ENCODE measurements around the gene FMN1.

FMN1 gene

DNA sequence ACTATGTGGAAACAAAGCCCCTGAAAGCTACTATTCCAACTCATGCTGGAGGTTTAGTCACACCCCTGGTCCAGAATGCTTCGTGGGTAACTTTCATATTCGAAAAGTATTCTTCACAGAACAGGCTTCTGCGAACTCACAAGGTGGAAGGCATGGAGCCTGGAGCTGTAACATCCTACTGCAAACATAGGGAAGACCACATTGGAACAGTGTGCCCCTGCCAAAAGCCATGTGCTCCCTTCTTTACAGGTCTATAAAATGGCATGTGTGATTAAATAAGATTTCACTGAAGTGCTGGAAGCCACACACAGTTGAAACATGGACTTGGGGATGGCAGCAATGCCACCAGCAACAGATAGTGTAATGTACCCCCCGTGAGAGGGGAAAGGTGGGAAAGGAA lies 370.8 kb downstream of the FMN1 start:
- no peak for DNase-seq (ENCODE audit: low read depth)

GRCh38 chr15:32822739-32823138 lies 371.8 kb downstream of the FMN1 start:
- no peak for DNase-seq (ENCODE audit: low read depth)

DNA sequence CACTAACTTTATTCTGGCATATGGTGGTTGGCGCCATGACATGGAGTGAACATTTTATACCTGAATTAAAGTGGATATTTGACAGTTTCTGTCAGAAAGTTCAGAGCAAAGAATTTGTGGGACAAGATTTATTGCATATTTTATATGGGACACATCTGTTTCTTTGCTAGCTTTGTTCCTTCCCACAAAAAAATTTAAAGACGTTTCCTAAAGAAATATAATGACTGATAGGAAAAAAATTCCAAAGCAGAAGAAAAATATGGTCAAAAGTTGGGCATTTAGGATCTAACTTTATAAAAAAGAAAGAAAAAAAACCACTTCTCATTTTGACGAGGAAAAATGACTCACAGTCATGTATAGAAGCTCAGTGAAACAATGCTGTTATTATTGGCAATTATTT lies 375.1 kb downstream of the FMN1 start:
- no peak for DNase-seq (ENCODE audit: low read depth)

DNA sequence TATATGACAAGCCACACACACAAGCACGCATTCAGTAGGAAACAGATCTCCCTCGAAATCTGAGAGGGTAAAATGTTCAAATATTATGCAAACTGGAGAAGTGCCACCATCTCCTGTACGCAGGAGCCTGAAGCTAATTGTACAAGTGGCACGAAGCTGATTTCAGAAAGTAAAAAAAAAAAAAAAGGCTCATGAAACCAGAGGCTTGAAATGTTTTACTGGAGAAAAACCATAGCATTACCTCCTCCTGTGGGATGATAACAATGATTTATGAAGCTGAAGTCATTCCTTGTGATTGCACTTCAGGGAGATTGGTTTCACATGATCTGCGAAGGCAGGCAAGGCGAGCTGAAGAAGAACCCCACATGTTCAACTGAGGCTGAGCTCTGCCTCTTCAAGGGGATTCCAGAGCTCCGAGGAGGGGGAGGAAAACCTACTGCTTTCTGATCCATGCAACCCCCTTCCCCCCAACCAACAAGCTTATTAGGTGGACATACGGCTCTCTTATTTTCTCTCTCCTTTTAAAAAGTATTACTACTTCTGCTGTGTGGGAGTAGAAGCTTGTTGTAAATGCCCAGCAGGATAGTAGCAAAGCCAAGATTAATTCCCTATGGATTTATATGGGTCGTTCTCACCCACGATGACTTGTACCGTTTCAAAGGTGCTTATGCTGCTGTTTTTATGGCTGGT lies 375.6 kb downstream of the FMN1 start:
- peak; percentile 96 for DNase-seq (ENCODE audit: low read depth)

- no peak for DNase-seq (ENCODE audit: low read depth)
Measured at GRCh38 chr15:32817577-32817976, 376.9 kb downstream of the FMN1 start.

GRCh38 chr15:32807331-32807730 lies 387.2 kb downstream of the FMN1 start:
- DNase-seq (ENCODE audit: low read depth), result no peak

DNA sequence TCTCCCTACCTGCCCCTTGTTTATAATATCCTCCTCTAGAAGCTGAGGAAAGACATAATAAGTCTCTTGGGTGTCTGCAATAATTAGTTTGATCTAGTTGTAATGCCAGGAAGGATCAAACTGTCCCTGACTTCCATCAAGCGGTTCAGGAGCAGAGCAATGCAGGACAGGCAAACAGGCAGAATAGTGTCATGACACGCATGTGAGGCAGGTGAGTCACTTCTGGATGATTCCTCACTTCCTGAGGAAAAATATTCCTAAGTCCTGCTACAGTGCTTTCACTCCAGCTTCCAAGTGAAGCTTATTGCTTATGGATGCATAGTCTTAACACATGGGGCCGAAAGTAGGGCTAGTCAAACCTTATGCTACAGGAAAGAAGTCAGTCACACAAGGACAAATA lies 390.9 kb downstream of the FMN1 start:
- no peak for DNase-seq (ENCODE audit: low read depth)

GRCh38 chr15:32802286-32802936 lies 392.1 kb downstream of the FMN1 start:
- DNase-seq (ENCODE audit: low read depth), result peak; percentile 99

GRCh38 chr15:32799936-32800535 lies 394.5 kb downstream of the FMN1 start:
- DNase-seq (ENCODE audit: low read depth), result no peak

DNA sequence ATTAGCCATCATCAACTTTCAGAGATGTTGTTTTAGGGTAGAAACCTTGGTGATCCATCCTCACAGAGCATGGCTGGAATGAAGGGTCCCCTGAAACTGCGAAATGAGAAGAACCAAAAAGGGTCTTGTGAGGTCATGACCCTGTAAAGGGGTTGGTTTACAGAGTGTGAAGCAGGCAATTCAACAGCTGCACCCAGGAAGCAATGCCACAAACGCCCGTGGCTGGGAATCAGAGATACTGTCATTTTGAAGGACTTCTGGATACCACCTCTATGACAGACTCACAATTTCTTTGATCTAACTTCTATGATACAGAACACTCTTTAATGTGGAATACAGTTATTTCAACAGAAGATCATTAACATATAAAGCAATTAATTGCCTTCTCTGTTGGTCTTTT lies 397.7 kb downstream of the FMN1 start:
- DNase-seq (ENCODE audit: low read depth), result no peak

DNA sequence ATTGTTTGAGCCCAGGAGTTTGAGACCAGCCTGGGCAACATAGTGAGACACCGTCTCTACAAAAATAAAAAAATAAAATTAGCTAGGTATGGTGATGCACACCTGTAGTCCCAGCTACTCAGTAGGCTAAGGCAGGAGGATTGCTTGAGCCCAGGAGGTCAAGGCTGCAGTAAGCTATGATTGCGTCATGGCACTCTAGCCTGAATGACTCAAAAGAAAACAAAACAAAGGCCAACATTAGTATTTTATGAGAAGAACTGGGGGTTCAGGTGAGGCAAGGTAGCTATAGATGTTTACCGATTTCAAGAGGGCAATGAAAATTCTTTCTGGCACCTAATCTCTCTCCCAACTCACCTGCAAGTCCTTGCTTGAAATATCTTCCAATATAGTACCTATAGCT lies 399.5 kb downstream of the FMN1 start:
- DNase-seq (ENCODE audit: low read depth), result no peak

DNA sequence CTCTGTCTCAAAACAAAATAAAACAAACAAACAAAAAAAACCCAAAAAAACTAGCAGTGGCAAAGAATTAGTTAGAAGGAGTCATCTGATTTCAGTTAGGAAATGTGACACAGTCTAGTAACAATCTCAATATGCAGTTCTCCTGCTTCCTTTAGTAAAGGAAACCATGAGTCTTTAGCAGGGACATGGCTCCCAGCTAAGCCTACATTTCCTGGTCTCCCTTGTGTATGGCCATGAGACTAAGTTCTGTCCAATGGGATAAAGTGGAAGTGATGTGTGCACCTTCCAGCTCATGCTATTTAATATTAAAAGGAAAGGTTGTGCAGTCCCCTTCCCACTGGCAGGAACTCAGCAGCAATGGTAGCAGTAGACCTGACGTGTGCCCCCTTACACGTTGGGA lies 402.1 kb downstream of the FMN1 start:
- no peak for DNase-seq (ENCODE audit: low read depth)

- DNase-seq (ENCODE audit: low read depth), result peak; percentile 37
Measured at GRCh38 chr15:32790352-32790999, 404.0 kb downstream of the FMN1 start.

- no peak for DNase-seq (ENCODE audit: low read depth)
Measured at GRCh38 chr15:32787949-32788348, 406.6 kb downstream of the FMN1 start.

DNA sequence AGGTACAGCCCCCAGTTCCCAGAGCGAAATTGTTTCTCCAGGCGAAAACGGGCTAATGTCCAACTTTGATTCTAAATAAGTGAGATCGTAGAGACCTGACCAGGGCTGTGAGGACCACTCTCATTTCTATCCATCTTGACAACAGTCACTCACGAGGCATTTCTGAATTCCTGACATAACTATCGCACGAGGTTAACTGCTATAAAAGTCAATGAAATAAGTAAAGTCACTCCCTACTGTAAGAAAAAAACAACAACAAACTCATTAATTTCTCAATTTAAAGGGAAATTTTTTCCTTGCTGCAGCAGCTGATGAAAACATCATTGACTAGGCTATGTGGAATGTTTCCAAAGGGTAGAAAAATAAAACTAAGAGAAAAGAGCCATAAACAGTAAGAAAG lies 407.6 kb downstream of the FMN1 start:
- DNase-seq (ENCODE audit: low read depth), result no peak

DNA sequence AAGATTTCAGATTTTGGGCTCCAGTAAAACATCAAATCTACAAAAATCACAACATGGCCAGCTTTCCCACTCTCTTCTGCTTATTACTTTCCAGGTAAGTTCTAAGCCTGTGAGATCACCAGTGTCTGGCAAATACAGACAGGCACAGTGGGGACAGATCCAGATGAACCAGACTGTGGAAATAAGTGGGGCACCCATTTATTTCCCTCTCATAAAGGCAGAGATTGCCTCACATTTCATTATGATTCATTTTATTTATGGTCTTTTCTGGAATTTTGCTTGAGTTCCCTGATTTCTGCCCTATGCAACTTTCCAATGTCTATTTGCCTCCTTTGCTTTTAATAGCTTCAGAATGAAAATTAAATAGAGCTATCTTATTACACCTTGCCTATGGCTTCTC lies 409.9 kb downstream of the FMN1 start:
- peak; percentile 67 for DNase-seq (ENCODE audit: low read depth)

DNA sequence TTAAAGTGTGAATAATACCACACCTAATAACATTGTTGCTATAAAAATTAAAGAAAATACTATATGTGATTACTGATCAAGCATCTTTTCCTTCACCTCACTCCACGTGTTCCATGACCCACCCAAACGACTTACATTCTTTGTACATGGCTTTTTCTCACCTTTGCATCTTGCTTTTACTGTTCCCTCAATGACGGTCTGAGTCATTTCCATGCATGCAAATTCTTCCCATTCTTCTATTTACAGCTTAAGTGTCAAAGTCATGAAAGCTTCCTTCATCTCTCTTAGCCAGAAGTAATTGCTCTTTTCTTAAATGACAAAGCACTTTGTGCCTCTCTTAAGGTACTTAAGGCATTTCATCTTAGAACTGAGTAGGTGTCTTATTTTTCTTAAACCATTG lies 412.7 kb downstream of the FMN1 start:
- no peak for DNase-seq (ENCODE audit: low read depth)

DNA sequence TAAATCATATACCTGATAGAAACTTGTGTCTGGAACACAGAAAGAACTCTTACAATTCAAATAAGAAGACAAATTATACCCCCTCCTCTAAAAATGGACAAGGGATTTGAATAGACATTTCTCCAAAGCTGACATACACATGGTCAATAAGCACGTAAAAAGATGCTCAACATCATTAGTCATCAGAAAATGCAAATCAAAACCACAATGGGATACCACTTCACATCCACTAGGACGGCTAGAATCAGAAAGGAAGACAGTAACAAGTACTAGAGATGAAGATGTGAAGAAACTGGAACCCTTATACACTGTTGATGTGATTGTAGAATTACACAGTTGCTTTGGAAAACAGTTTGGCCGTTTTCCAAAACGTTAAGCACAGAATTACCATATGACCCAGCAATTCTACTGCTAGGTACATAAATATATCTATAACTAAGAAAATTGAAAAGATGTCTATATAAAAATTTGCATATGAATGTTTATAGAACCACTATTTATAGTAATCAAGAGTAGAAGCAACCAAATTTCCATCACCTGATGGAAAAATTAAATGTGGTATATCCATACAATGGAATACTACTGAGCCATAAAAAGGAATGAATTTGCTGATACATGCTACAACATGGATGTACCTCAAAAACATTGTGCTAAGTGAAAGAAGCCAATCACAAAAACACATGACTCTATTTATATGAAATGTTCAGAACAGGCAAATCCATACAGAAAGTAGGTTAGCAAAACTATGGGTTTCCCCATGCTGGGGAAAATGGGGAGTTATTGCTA lies 415.9 kb downstream of the FMN1 start:
- no peak for DNase-seq (ENCODE audit: low read depth)

DNA sequence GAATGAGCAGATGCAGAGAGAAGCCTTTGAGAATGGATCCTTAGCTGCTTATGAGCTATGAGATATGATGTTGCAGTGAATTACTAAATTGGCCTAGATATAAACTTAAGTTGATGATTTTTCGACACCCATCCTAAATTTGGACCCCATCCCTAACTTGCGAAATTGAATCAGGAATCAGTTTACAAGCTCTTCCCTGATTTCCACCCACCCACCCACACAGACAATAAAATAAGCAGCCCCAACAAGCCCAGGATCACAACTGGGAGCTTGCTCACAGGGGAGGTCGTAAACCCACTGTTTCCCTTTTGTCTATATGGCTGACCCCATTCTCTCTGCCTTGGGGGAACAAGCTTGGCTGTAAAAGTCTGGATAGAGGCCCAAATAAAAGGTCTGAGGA lies 419.4 kb downstream of the FMN1 start:
- no peak for DNase-seq (ENCODE audit: low read depth)

- DNase-seq (ENCODE audit: low read depth), result peak; percentile 46
Measured at GRCh38 chr15:32774022-32774421, 420.5 kb downstream of the FMN1 start.

- no peak for DNase-seq (ENCODE audit: low read depth)
Measured at GRCh38 chr15:32767236-32767635, 427.3 kb downstream of the FMN1 start.

DNA sequence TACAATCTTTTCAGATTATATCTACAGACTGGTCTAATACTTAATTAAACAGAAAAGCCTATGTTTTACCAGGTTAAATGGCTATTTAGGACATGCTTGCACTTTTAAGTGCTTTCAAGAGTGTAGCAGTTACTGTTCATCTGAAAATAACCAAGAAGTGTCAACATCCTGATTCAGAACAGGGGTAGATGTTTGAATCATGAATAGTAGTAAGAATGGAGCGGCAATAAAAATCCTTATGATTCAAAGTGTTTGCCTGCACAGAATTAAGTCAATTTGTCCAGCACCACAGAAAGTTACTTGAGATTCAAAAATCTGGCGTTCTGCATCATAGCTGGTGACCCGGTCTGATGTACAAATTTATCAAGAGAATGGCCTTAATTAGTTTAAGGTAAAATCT lies 428.4 kb downstream of the FMN1 start:
- no peak for DNase-seq (ENCODE audit: low read depth)
